Stimulated activated CD4-positive, alpha-beta T cell treated with anti-CD3 and anti-CD28 coated beads, Interleukin-2, amount 100 ng/mL, for 4 hours (primary cell): ENCODE measurements around the gene CHMP1A.
A peak's percentile ranks its signal among the peaks of the same experiment; 100 is the strongest.

Experiments
- DNase-seq: peaks from one replicate; pipeline ENCODE4 v3.0.0-alpha.2; 2020; ENCODE audit warnings: low read depth

Gene CHMP1A

DNA sequence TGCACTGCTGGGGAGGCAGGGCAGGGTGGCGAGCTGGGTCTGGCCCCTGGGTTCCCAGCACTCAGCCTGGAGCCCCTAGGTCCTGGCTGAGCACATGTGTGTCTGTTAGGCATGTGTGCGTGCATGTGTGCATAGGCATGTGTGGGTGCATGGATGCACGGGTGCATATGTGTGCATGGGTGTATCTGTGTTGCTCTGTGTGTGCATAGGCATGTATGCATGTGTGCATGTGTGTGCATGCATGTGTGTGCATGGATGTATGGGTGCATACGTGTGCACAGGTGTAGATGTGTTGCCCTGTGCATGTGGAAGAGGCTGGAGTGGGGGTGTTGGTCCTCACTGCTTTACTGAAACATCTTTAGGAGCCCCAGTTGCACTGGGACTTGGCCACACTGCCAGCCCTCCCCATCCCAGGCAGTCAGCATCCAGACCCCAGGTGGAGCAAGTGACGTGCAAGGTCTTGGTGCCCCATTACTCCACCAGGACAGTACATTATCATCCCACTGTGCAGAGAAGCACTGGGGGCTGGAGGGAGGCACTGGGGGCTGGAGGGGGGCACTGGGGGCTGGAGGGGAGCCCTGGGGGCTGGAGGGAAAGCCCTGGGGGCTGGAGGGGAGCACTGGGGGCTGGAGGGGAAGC lies 54.4 kb downstream of the CHMP1A start:
- DNase-seq = no peak

DNA sequence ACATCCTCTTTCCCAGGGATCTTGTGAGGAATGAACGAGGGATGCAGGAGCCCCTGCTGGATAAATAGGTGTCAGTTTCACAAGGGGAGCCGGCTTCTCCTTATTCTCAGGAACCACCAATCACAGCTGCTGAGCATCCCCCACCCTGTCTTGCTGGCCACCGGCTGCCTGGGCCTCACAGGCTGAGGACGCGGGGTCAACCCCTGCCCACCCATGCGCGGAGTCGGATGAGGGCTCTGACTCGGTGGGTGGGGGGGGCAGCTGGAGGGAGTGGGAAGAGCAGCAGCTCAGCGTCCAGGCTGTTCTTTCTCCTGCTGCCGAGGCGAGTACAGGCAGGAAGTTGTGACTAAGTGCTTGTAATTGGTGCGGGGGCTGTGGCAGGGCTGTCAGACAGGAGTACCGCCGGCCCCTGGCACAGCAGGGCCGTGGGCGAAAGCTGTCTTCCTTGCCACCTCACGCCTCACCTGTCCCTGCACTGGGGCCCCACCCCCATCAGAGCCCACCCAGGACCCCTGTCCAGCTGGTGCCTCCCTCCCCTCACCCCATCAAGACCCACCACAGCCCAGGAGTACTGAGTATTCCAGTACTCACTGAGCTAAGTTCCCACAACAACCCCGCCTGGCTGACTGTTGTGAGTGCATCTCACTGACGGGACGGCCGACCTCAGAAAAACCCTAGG lies 55.1 kb downstream of the CHMP1A start:
- DNase-seq = peak; percentile 70

DNA sequence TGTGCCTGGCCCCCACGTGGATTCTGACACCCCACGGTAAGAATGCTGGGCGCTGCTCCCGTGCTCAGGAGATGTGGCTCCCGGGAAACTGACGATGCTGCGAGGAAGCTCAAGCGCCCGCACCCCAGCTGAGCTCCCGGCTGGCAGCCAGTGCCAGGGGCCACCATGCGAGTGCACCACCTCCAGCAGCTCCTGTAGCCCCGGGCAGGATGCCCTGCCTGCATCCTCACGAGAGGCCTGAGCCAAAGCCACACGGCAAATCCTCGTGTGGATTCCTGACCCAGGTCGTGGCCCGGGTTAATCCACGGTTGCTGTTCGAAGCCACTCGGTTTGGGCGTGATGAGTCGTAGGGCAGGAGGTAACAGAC lies 55.6 kb downstream of the CHMP1A start:
- DNase-seq = no peak

DNA sequence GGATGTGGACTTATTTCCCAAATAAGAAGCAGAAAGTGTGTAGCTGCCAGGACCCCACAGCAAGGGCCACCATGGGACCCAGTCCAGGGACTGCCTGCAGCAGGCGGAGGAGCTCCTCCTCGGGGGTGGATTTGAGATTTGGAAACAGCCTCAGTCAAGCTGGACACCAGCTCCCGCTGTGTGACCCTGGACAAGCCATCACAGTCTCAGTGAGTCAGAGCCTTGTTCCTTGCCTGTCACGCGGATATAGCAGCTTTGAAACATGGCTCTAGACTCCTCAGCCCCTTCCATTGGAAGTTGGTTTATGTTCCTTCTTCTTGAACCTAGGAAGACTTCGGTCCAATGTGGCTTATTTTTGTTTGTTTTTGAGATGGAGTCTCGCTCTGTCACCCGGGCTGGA lies 56.6 kb downstream of the CHMP1A start:
- no peak for DNase-seq

DNA sequence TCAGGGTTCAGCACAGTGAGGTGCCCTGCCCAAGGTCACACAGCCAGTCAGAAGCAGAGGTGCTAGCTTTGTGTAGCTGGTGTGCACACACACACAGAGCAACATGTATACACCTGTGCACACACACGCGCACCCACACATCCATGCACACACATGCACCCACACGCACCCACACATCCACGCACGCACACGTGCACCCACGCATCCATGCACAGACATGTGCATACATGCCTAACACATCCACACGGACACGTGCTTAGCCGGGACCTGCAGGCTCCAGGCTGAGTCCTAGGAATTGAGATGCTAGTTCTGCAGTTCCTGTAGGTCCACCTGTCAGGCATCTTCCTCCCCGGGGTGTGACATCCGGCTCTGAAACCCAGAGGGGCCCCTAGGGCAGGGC lies 57.1 kb downstream of the CHMP1A start:
- no peak for DNase-seq

DNA sequence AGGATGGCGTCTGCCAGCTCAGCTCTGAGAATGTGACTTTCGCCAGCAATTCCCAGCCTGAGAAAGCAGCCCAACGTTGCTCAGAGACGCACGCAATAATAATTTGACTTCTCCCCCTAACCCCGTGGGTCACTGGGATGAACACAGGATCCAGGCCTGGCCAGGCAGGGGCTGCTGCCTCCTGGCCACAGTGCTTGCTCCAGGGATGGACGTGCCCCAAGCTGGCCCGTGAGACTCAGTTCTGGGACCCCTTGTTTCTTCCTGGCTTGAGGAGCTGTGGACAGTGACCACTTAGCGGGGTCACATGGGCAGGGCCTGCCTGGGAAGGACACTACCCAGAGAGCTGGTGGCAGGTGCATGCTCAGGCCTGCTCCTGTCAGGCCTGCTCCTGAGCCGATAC lies 57.6 kb downstream of the CHMP1A start:
- no peak for DNase-seq

DNA sequence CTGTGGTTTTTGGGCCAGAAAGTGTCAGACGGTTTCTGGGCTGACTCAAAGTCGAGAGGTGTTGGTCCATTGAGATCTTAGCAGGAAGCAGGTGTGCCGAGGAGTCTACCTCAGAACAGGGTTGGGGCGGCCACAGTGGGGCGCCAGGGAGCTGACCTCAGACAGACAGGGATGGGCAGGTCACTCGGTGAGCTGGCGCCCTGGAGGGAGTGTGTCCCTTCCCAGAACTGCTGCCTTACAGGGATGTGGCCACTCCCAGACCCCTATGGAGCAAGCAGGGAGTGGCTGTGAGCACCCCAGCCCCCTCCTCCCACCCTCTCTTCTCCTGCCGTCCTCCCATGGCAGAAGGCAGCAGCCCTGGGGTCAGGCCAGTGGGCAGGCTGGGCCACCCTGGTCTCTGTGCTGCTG lies 58.1 kb downstream of the CHMP1A start:
- no peak for DNase-seq

DNA sequence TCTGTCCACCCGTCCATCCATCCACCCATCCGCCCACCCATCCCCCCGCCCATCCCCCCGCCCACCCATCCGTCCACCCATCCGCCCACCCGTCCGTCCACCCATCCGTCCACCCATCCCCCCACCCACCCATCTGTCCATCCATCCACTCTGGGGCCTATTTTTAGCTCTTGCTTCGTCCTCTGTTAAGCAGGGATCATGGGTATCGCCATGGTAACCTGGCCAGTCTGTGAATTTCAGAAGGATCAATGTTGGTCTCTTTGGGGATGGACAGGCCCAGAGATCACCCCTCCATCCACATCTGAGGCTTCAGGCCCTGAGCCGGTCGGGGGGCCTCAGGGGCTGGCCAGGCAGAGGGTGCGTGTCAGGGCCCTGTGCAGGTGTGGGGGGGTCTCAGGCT lies 59.3 kb downstream of the CHMP1A start:
- DNase-seq = no peak

DNA sequence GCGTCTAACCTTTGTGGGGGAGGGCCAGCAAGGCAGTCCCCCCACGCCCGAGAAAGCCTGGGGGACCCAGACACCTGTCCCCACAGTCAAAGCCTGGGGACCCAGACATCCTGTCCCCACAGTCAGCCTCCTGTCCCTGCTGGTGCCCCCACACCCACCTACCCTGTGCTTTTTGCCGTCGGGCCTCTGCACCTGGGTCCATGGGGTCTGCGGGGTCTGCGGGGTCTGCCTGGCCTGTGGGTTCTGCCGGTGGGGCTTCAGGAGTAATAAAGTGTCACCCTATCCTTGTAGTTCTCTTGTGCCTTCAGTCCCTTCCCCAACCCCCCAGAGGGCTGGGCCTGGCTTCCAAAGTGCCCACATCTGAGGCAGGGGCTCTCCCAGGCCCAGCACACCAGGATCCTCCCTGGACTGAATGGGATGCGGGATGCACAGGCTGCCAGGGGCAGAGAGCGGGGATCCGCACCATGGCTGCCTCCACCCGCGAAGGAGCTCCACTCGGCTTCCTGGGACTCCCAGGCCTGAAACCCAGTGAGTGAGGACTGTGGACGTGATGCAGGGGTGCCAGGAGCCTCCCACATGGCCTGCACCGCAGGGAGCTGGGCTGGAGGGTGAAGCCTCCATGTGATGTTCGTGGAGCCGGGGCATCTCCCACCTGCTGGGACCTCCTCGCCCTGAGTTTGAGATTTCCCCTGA lies 60.4 kb downstream of the CHMP1A start:
- DNase-seq = no peak

DNA sequence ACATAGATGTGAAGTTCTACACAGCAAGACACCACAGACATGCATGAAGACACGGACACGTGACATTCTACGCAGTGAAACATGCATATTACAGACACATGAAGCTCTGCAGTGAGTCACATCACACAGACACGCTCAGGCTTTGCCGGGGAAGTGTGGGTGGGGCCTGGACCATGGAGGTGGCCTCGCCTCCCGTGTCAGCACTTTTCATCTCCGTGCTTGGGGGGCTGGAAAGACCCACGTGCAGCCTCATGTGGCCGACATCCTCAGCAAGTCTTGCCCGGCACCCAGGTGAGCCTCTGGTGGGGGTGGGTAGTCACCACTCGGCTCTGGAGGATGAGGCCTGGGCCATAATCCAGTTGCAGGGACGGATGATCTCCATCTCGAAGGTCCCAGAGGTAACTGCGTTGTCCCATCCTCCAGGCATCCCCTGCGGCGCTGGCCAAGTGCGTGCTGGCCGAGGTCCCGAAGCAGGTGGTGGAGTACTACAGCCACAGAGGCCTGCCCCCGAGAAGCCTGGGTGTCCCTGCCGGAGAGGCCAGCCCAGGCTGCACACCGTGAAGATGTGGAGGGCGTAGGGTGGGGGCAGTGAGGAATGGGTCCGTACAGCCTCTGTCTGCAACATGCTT lies 61.3 kb downstream of the CHMP1A start:
- no peak for DNase-seq

DNA sequence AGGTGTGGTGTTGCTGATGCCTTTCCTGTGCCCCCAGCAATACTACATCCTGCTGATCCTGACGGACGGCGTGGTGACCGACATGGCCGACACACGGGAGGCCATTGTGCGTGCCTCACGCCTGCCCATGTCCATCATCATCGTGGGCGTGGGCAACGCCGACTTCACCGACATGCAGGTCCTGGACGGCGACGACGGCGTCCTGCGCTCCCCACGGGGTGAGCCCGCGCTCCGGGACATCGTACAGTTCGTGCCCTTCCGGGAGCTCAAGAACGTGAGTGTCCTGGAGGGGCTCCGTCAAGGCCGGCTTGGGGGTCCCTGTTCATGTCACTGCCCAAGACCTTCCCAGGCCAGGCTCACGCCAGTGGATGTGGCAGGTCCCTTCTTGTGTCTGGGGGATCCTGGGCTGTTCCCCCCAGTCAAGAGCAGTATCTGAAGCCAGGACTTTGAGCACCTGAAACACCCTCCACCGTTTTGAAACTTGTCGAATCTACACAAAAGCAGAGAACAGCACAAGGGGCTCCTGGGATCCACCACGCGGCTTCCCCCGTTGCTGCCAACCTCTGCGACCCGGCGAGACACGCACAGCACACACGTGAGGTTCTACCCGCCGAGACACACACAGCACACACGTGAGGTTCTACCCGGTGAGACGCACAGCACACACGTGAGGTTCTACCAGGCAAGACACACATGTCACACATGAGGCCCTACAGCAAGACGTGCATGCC lies 62.0 kb downstream of the CHMP1A start:
- no peak for DNase-seq
